ENCODE measurements around the gene ADCY4. TPM values are rescaled to one million over a fixed set of nuclear protein-coding genes. Genes with fewer than 3 reads are reported as not detected.
A peak's percentile ranks its signal among the peaks of the same experiment; 100 is the strongest.

Gene ADCY4
- total RNA-seq, 1 donor: 1.2 TPM

- no peak overlapping the region for H3K4me3 ChIP-seq (ENCODE audit: low read depth, low read length)
- TF ChIP-seq CTCF (IDR thresholded peaks at IDR 0.05; ENCODE audit: insufficient read depth, low read length): no peak
- DNase-seq (ENCODE audit: low read depth): no peak
These were observed 57.8 kb downstream of the ADCY4 start for GRCh38 chr14:24277071-24277470.

GRCh38 chr14:24274101-24274543 is 60.7 kb downstream of the ADCY4 start:
- no peak for TF ChIP-seq CTCF (IDR thresholded peaks at IDR 0.05; ENCODE audit: insufficient read depth, low read length)
- DNase-seq (ENCODE audit: low read depth): no peak
- no peak overlapping the region for H3K4me3 ChIP-seq (ENCODE audit: low read depth, low read length)

- no peak for DNase-seq (ENCODE audit: low read depth)
- no peak for TF ChIP-seq CTCF (IDR thresholded peaks at IDR 0.05; ENCODE audit: insufficient read depth, low read length)
- H3K4me3 ChIP-seq (ENCODE audit: low read depth, low read length): no peak overlapping the region
These were observed 61.4 kb downstream of the ADCY4 start for GRCh38 chr14:24273422-24273998.

- DNase-seq (ENCODE audit: low read depth): no peak
- H3K4me3 ChIP-seq (ENCODE audit: low read depth, low read length): no peak overlapping the region
- TF ChIP-seq CTCF (IDR thresholded peaks at IDR 0.05; ENCODE audit: insufficient read depth, low read length): no peak
These were observed 62.4 kb downstream of the ADCY4 start for GRCh38 chr14:24272467-24272866.

- no peak for DNase-seq (ENCODE audit: low read depth)
- peak overlapping the region; percentile 97 for H3K4me3 ChIP-seq (ENCODE audit: low read depth, low read length)
- no peak for TF ChIP-seq CTCF (IDR thresholded peaks at IDR 0.05; ENCODE audit: insufficient read depth, low read length)
These were observed 63.0 kb downstream of the ADCY4 start for GRCh38 chr14:24271834-24272263.

GRCh38 chr14:24271134-24271833 is 63.6 kb downstream of the ADCY4 start, which contains the start of gene RABGGTA:
TSS of gene RABGGTA (minus strand) at chr14:24271597. CDS start at chr14:24271115, 482 bp downstream.
- DNase-seq (ENCODE audit: low read depth): peak; percentile 85
- peak within 1 kb of the TSS; percentile 97 for H3K4me3 ChIP-seq (ENCODE audit: low read depth, low read length)
- TF ChIP-seq CTCF (IDR thresholded peaks at IDR 0.05; ENCODE audit: insufficient read depth, low read length): peak; percentile 73
